GM19025 (cell line): ENCODE measurements around the gene HPF1.
"Not testable (repeated sequence)": the region's sequence is repeated elsewhere in the genome, so short reads cannot be mapped to it uniquely, and the experiment has no call there.

Experiments
- ATAC-seq: cut with Tn5 transposase; IDR thresholded peaks from one replicate; pipeline ENCODE4 v1.9.1; 2021; ENCODE audit warnings: mild to moderate bottlenecking, low read depth, moderate library complexity; ENCODE audit not compliant: unreplicated experiment

HPF1 gene

DNA sequence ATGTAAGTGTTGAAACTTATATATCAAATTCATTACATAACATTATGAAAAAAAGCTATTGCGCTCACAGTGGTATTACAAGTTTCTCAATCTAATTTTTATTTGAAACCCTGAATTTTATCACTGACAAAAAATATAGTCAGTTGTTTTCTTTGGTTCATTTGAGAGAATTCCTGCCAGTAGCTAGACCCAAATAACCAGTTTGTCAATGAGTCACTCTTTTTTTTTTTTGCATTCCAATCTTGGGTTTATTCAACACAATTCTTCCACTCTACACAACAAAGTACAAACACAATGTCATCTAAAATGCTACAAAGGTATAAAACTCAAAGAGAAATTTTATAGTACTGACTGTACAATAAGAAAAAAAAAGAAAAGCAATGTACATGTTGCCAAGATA is 13.1 kb downstream of the HPF1 start:
- no peak for ATAC-seq

DNA sequence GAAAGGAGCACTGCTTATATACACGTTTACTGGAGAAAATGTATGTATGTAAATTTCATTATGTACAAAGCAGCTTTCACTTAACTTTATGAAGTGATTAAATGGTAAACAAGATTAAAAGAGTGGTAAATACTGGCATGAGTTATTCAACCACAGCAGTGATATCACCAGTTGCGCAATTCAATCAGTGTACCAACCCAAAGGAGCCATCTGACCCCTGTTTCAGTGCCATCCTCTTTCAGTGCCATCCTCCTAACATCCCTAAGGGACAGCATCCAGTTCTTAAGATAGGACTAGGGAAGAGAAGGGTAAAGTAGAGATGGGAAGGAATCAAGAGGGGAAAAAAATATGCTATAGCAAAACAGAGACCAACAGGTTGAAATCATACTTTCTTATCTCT is 16.2 kb downstream of the HPF1 start:
- no peak for ATAC-seq

DNA sequence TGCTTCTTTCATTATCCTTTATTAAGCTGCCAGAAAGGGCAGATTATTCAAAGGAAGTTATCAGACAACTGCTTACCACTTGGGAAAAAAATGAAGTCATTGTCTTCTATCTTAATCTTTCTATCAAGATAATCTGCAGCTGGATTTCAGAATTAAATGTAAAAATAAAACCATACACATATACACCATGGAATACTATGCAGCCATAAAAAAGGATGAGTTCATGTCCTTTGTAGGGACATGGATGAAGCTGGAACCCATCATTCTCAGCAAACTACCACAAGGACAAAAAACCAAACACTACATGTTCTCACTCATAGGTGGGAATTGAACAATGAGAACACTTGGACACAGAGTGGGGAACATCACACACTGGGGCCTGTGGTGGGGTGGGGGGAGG is 19.1 kb downstream of the HPF1 start:
- ATAC-seq = not testable (repeated sequence)

DNA sequence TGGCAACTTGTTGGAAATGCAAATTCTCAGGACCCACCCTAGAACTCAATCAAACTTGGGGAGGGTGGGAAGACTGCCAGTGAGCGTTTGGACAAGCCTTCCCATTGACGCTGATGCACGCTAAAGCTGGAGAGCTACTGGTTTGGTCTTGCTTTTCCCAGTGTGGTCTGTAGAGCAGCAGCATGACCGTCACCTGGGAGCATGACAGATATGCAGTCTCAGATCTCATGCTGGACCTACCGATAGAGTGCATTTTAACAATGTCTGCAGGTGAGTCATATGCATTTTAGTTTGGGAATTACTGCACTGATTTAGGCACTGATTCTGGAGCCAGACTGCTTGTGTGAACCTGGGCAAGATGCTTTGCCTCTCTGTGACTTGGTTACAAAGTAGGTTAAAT is 27.2 kb downstream of the HPF1 start:
- ATAC-seq = no peak

DNA sequence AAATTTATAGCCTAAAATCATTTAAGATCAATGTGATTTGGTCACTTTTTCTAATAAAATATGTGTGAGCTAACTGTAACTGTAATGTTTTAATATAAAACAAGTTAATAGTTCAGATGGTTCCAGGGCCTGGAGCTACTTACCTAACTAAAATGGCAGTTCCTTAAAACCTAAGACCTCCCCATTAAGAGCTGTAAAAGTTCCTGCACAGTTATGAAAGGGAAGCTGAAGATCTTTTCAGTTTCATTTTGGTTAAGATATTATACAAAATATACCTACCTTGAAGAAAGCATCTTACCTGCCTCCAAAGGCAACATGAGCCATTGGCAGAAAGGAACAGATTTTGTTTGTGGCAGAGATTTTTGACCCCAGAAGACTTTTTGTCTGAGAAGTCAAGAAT is 30.1 kb downstream of the HPF1 start:
- ATAC-seq = no peak

DNA sequence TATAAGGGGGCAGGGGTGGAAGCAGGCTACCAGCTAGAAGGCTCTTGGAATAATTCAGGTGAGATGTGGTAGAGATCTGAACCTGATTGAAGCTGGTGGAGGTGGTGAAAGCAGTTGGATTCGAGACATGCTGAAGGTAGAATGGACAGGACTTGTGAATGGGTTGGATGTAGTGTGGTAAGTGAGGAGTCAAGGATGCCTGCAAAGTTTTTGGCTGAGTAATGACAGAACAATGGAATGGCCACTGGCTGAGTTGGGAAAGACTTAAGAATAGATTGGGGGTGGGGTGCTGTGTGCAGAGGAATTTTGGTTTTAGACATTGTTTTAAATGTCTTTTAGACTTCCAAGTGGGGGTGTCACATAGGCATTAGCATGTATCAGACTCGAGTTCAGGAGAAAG is 33.5 kb downstream of the HPF1 start:
- ATAC-seq = no peak

DNA sequence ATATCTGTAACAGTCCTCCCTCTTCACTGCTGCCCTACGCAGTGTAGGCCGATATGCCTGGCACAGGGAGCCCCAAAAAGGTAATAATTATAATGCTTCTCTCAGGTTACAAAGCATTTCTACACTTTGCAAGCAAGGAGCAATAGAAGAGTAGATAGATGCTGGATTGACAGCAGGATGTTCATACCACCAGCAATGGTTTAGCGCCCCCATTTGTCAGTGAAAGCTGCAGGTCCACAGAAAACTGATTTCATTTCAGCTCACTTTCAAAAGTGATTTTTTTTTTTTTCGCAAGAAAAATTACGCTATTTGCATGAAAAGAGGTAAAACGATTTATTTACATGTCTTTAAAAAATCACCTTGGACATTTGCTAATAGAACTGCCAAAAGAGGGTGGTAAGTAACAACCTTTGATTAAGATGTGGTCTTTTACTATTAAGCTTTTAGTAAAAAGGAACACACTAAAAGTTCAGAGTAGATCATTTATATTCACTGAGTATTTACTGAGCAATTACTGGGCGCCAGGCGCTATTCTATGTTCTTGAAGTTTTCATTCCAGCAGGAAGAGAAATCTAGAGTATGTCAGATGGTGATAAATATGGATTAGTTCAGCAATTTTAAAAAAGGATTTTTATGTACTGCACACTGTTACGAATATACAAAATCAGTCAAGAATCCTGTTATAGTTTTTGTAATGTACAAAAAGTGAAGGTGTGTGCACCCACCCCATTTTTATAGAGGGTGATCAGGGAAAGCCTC is 34.4 kb downstream of the HPF1 start:
- no peak for ATAC-seq

DNA sequence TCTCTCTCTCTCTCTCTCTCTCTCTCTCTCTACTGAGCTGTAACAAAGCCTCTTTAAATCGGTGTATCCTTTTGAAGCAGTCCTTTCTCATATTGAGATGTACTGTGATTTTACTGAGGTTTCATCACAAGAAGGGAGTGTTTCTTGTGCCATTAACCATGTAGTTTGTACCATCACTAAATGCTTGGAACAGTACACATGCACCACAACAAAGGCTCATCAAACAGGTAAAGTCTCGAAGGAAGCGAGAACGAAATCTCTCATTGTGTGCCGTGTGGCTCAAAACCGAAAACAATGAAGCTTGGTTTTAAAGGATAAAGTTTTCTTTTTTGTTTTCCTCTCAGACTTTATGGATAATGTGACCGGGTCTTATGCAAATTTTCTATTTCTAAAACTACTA is 37.2 kb downstream of the HPF1 start:
- ATAC-seq = no peak

DNA sequence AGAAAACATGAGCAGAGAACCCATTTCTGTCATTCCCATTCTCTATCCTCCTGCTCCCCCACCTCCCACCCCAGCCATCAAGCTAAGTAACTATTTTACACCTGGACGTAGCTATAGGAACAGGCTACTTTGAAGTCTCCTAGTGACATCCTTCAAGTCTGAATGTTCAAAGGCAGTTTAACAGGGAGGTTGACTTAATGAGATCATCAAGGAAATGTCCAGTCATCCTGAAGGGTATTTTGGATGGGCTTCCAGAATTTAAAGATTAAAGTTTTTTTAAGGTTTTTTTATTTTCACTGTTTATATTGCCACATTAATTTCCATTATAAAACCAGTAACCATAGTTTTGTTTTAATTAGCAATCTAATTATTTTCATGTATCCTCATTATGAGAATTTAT is 41.1 kb downstream of the HPF1 start:
- ATAC-seq = no peak

DNA sequence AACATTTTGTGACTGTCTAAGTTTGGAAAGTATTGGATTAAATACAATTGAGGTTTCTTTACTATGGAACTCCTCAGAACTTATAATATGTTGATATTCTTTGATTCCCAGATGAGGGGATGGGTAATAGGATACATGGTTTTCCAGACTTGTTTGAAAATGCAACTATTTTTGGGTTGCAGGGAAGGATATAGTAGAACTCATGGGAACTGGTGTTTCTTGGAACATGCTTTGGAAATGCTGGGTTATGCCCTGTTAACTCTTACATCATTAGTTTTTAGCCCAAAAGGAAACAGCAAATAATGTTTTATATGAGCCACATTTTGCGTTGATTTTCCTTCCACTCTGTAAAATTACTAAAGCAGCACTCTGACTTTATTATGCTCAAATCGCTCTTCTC is 41.9 kb downstream of the HPF1 start:
- ATAC-seq = no peak

DNA sequence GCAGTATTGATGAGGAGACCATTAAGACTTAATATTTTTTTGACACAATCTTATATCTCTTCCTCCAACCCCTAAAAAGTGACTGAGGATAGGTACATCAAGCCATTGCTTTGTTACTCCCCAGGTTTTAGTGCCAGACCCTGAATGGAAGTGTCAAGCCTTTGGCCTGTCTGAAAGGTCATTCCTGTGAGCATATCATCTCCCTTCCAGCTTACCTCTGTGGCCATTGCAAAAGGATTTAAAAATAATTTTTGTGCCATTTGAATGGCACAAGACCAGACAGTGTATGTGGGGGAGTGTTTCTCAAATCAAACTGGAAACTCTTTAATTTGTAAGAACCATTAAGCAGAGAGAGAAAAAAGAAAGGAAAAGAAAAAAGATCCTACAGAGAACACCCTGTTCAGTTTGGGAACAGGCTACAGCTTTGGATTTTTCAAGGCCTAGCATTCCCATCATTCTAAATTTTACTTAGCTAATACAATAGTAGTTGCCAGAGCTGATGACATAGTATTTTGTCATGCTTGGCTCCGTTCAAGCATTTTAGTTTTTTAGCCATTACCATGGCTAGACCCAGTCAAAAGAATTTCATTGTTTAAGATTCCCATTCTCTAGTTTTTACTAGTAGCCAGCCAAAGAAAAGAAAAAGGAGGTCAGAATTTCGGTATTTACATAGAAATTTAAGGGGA is 49.6 kb downstream of the HPF1 start:
- no peak for ATAC-seq

DNA sequence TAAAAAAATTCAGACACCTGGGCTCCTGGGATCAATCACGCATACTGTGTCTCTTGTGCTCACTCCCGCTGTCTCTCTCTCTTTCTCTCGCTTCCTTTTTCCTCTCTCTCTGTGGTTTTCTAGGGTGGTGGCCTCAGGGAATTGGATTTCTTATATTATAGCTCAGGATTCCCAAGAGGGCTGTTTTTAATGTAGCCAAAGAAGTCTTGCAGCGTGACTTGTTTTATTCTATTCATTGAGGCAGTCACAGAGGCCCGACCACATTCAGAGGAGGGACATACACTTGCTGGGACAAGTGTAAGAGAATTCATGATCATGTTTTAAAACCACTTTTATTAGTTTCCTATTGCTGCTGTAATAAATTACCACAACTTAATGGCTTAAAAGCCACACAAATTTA is 59.4 kb downstream of the HPF1 start:
- no peak for ATAC-seq

DNA sequence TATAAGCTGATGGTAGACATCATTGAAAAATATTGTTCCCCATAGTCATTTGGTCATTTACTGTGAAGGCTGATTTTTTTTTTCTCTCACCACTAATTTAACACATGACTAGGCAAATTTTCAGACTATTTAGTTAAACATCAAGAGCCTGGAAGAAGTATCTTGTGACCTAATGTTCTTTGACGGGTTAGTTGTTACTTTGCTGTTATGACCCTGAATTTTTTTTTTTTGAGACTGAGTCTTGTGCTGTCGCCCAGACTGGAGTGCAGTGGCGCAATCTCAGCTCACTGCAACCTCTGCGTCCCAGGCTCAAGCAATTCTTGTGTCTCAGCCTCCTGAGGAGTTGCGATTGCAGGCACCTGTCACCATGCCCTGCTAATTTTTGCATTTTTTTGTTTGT is 67.0 kb downstream of the HPF1 start:
- ATAC-seq = no peak

DNA sequence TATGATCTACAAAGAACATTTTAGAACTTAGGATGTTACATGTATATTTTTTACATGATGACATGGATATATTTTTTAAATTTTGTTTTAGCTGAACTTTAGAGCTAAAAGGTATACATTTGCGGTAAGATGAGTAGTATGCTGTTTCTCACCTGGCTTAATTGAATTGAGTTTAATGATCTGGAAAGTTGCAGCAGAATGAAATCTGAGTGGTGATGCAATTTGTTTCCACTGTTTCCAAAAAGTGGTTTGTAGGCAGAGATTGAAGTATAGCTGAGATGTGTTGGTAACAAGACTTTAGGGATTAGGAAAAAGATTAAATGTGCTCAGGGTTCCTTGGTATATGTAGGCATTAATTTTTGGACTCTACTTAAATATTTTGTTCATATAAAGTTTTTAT is 68.1 kb downstream of the HPF1 start:
- no peak for ATAC-seq

DNA sequence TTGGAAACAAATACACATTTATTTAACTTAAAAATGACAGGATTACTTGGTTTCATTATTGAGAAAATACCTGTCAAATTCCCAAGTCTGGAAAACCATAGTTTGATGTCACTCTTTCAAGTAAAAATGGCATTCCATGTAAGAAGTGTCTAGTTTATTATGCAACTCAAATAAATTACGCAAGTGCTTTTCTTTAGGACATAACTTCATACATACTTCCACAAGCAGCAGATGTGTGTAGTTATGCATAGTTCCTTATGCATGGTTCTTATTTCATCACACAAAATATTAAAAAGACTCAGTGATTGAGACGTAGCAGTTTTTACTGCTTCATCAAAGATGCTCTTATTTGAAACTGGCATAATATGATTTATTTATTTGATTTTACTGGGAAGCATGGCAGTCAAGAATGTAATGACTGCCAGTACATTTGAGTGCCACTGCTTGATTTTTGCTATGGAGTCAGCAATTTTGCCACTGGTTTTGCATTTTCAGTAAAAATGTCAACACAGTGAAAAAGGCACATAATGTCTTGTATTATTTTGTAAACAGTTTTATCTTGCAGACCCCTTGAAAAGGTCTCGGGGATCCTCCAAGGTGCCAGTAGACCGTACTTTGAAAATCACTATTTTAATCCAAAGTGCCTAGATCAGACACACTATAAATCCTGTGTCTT is 75.2 kb downstream of the HPF1 start:
- ATAC-seq = no peak
